C4-2B (cell line): ENCODE data around the gene AMZ1.

ENCODE experiments used
- CTCF ChIP-seq: fragments of 450-650 bp; conservative IDR thresholded peaks from 2 replicates; pipeline ENCODE4 v1.5.1; 2017; ENCODE audit warnings: mild to moderate bottlenecking
- ZFX ChIP-seq: fragments of 450-650 bp; IDR thresholded peaks from 2 replicates; pipeline ENCODE4 v1.6.1; 2017

DNA sequence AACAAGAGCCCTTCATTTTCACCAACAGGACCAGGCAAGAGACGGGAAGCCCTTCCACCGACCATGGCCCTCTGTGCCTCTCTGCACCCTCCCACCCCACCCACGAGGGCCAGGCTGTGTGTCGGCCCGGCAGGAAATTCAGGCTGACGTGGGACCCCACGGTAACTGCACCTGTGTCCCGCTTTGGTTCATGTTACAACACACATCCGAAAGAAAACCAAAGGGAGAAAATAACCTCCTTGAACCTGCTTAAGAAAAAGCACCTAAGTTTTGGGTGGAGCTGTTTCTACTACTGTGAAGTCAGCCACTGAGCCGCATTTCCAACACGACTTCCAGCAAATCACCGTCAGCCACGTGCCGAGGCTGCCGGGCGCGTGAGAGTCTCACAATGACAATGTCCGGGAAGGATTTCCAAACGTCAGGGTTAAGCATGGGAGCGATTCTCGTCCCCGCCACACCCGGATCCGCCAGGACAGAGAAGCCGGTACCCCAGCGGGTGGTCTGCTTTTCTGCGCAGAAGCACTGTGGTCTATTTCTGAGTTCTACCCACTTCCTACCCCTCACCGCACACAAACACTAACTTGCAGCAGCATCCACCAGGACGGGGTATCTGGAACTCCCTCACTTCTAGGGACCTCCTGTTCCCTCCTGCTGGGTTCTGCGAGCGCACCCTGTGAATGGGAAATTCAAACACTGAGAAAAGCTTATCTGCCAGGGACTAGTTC, 36.6 kb downstream of the AMZ1 start:
- no peak for TF ChIP-seq CTCF
- no peak for TF ChIP-seq ZFX
